ENCODE results near the gene LRRC7.
"Not testable (repeated sequence)": the region's sequence is repeated elsewhere in the genome, so short reads cannot be mapped to it uniquely, and the experiment has no call there.

Gene LRRC7

GRCh38 chr1:69911301-69911801 lies 343.6 kb downstream of the LRRC7 start:
- no peak for DNase-seq

- DNase-seq = no peak
Observed at GRCh38 chr1:69913977-69914376, 346.3 kb downstream of the LRRC7 start.

GRCh38 chr1:69914976-69915765 lies 347.4 kb downstream of the LRRC7 start:
- DNase-seq = no peak

- no peak for DNase-seq
Observed at GRCh38 chr1:69919129-69919921, 351.6 kb downstream of the LRRC7 start.

GRCh38 chr1:69919922-69920273 lies 352.2 kb downstream of the LRRC7 start:
- DNase-seq = no peak

GRCh38 chr1:69920426-69920825 lies 352.7 kb downstream of the LRRC7 start:
- no peak for DNase-seq

GRCh38 chr1:69921486-69921885 lies 353.8 kb downstream of the LRRC7 start:
- no peak for DNase-seq

- DNase-seq = not testable (repeated sequence)
Observed at GRCh38 chr1:69928234-69928633, 360.5 kb downstream of the LRRC7 start.

- DNase-seq = no peak
Observed at GRCh38 chr1:69929308-69930057, 361.8 kb downstream of the LRRC7 start.

- no peak for DNase-seq
Observed at GRCh38 chr1:69930396-69930795, 362.7 kb downstream of the LRRC7 start.

- no peak for DNase-seq
Observed at GRCh38 chr1:69932760-69933159, 365.0 kb downstream of the LRRC7 start.

GRCh38 chr1:69940231-69940630 lies 372.5 kb downstream of the LRRC7 start:
- no peak for DNase-seq

GRCh38 chr1:69940816-69941215 lies 373.1 kb downstream of the LRRC7 start:
- DNase-seq = no peak

GRCh38 chr1:69943030-69943429 lies 375.3 kb downstream of the LRRC7 start:
- no peak for DNase-seq

GRCh38 chr1:69946935-69947334 lies 379.2 kb downstream of the LRRC7 start:
- DNase-seq = no peak

- DNase-seq = no peak
Observed at GRCh38 chr1:69947837-69948236, 380.1 kb downstream of the LRRC7 start.

GRCh38 chr1:69952676-69953075 lies 385.0 kb downstream of the LRRC7 start:
- DNase-seq = no peak

GRCh38 chr1:69962452-69962851 lies 394.7 kb downstream of the LRRC7 start:
- not testable (repeated sequence) for DNase-seq

GRCh38 chr1:69967245-69967766 lies 399.6 kb downstream of the LRRC7 start:
- DNase-seq = no peak

GRCh38 chr1:69976896-69977295 lies 409.2 kb downstream of the LRRC7 start:
- no peak for DNase-seq

GRCh38 chr1:69982992-69983391 lies 415.3 kb downstream of the LRRC7 start:
- DNase-seq = no peak

- no peak for DNase-seq
Observed at GRCh38 chr1:69985376-69985775, 417.7 kb downstream of the LRRC7 start.

GRCh38 chr1:69985901-69986439 lies 418.2 kb downstream of the LRRC7 start:
- DNase-seq = no peak

All from effector CD4-positive, alpha-beta T cell (primary cell).